RWPE2 (cell line): ENCODE data around the gene FOXRED1.
A peak's percentile ranks its signal among the peaks of the same experiment; 100 is the strongest.

Source experiments
- ATAC-seq: fragments of 200-7000 bp; cut with Tn5 transposase; 3 replicates; pipeline ENCODE4 v1.9.1; 2021; ENCODE audit warnings: low read depth
- DNase-seq: peaks from one replicate; pipeline ENCODE4 v3.0.0-alpha.2; 2020; ENCODE audit warnings: low spot score
- H3K27ac ChIP-seq: fragments of 450-650 bp; 2 replicates; pipeline ENCODE4 v1.5.1; 2017; ENCODE audit warnings: mild to moderate bottlenecking; ENCODE audit not compliant: poor library complexity, severe bottlenecking
- H3K27me3 ChIP-seq: fragments of 250-450 bp; sonication (Bioruptor Pico); 2 replicates; pipeline ENCODE4 v1.5.1; 2021; ENCODE audit warnings: mild to moderate bottlenecking, moderate library complexity; ENCODE audit not compliant: insufficient read depth, poor library complexity, severe bottlenecking
- H3K36me3 ChIP-seq: fragments of 250-450 bp; sonication (Bioruptor Pico); 2 replicates; pipeline ENCODE4 v1.5.1; 2020; ENCODE audit warnings: low read depth, mild to moderate bottlenecking, moderate library complexity
- H3K4me1 ChIP-seq: fragments of 250-450 bp; sonication (Bioruptor Pico); 2 replicates; pipeline ENCODE4 v1.5.1; 2021; ENCODE audit warnings: mild to moderate bottlenecking, moderate library complexity; ENCODE audit not compliant: insufficient read depth, poor library complexity, severe bottlenecking
- H3K4me3 ChIP-seq: fragments of 250-450 bp; sonication (Bioruptor Pico); 2 replicates; pipeline ENCODE4 v1.5.1; 2021; ENCODE audit warnings: mild to moderate bottlenecking, moderate library complexity; ENCODE audit not compliant: severe bottlenecking
- H3K9me3 ChIP-seq: fragments of 250-450 bp; sonication (Bioruptor Pico); 2 replicates; pipeline ENCODE4 v1.5.1; 2021; ENCODE audit warnings: mild to moderate bottlenecking, moderate library complexity; ENCODE audit not compliant: severe bottlenecking
- CTCF ChIP-seq: fragments of 450-650 bp; IDR thresholded peaks from one replicate; pipeline ENCODE4 v1.5.1; 2017; ENCODE audit warnings: mild to moderate bottlenecking, moderate library complexity; ENCODE audit not compliant: poor library complexity, severe bottlenecking

Gene FOXRED1

GRCh38 chr11:126282736-126283591 is 14.0 kb downstream of the FOXRED1 start, which contains the start of gene TIRAP:
TIRAP (plus strand) TSS chr11:126283093; CDS start chr11:126290895, 7,802 bp downstream.
- H3K27ac ChIP-seq: peak within 1 kb of the TSS; percentile 48
- peak within 1 kb of the TSS; percentile 44 for H3K4me3 ChIP-seq
- H3K9me3 ChIP-seq: no peaks in the 10 kb centered on the region
- H3K4me1 ChIP-seq: peaks cover 4% of the 10 kb centered on the region
- no peaks in the 10 kb centered on the region for H3K27me3 ChIP-seq
- DNase-seq (no peak), ATAC-seq (peak; percentile 76)
- peak; percentile 7 for TF ChIP-seq CTCF
- H3K36me3 ChIP-seq: no peaks in the 10 kb centered on the region

- TF ChIP-seq CTCF: no peak
- Histone ChIP-seq H3K4me1 (peaks cover 4% of the 10 kb centered on the region), H3K4me3 (no peak overlapping the region), H3K27me3 (no peaks in the 10 kb centered on the region), H3K36me3 (peaks cover 6% of the 10 kb centered on the region), H3K9me3 (no peaks in the 10 kb centered on the region), H3K27ac (no peak overlapping the region)
- ATAC-seq: peak; percentile 65
- peak; percentile 85 for DNase-seq
Observed at GRCh38 chr11:126284829-126285228, 15.9 kb downstream of the FOXRED1 start.

GRCh38 chr11:126288237-126288636 is 19.3 kb downstream of the FOXRED1 start:
- Histone ChIP-seq H3K27me3 (no peaks in the 10 kb centered on the region), H3K4me3 (no peak overlapping the region), H3K36me3 (peaks cover 15% of the 10 kb centered on the region), H3K9me3 (no peaks in the 10 kb centered on the region), H3K27ac (no peak overlapping the region), H3K4me1 (peaks cover 4% of the 10 kb centered on the region)
- ATAC-seq (no peak), DNase-seq (no peak)
- no peak for TF ChIP-seq CTCF

GRCh38 chr11:126290887-126291286 is 21.9 kb downstream of the FOXRED1 start:
- no peaks in the 10 kb centered on the region for H3K4me1 ChIP-seq
- TF ChIP-seq CTCF: no peak
- no peak overlapping the region for H3K4me3 ChIP-seq
- DNase-seq (no peak), ATAC-seq (no peak)
- H3K27me3 ChIP-seq: no peaks in the 10 kb centered on the region
- peaks cover 25% of the 10 kb centered on the region for H3K36me3 ChIP-seq
- no peaks in the 10 kb centered on the region for H3K9me3 ChIP-seq
- no peak overlapping the region for H3K27ac ChIP-seq

GRCh38 chr11:126293726-126294125 is 24.8 kb downstream of the FOXRED1 start:
- H3K36me3 ChIP-seq: peaks cover 21% of the 10 kb centered on the region
- no peaks in the 10 kb centered on the region for H3K27me3 ChIP-seq
- no peak overlapping the region for H3K4me3 ChIP-seq
- no peaks in the 10 kb centered on the region for H3K4me1 ChIP-seq
- ATAC-seq (no peak), DNase-seq (no peak)
- H3K27ac ChIP-seq: no peak overlapping the region
- no peaks in the 10 kb centered on the region for H3K9me3 ChIP-seq
- TF ChIP-seq CTCF: no peak
